ENCODE data around the gene XPNPEP2.

Gene XPNPEP2, protein sequence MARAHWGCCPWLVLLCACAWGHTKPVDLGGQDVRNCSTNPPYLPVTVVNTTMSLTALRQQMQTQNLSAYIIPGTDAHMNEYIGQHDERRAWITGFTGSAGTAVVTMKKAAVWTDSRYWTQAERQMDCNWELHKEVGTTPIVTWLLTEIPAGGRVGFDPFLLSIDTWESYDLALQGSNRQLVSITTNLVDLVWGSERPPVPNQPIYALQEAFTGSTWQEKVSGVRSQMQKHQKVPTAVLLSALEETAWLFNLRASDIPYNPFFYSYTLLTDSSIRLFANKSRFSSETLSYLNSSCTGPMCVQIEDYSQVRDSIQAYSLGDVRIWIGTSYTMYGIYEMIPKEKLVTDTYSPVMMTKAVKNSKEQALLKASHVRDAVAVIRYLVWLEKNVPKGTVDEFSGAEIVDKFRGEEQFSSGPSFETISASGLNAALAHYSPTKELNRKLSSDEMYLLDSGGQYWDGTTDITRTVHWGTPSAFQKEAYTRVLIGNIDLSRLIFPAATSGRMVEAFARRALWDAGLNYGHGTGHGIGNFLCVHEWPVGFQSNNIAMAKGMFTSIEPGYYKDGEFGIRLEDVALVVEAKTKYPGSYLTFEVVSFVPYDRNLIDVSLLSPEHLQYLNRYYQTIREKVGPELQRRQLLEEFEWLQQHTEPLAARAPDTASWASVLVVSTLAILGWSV

DNA sequence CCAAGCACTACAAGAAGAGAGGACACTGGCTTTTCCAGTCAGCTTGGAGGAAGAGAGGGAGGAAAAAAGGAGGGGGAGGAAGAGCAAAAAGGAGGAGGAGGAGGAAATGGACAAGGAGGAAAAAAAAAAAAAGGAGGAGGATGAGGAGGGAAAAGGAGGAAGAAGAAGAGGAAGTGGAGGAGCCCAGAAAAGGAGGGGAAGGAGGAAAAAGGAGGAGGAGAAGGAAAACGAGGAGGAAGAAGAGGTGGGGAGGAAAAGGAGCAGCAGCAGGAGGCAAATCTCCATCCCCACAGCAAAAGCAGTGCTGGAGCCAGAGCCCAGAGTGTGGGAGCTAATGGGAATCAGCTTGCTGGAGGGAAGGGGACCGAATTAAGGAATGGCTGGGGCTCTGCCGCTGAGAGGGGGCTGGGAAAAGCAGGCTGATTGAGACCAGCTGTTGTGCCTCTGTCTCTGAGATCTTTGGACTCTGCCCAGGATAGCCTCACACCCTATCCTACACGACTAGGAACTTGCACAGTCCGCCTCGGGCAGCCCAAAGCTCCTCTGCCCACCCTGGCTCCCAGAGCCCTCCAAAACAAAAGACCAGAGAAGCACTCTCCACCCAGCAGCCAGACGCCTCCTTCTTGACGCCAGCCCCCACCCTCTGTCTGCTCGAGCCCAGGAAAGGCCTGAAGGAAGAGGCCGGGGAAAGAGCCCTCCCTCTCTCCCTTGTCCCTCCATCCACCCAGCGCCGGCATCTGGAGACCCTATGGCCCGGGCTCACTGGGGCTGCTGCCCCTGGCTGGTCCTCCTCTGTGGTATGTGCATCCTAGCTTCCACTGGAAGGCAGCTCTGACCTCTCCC, at the start of gene XPNPEP2:
XPNPEP2 (plus strand) TSS at position 514 of the 843 bp plus-strand sequence; CDS start at position 749, 235 bp downstream.
- no peak for DNase-seq

DNA sequence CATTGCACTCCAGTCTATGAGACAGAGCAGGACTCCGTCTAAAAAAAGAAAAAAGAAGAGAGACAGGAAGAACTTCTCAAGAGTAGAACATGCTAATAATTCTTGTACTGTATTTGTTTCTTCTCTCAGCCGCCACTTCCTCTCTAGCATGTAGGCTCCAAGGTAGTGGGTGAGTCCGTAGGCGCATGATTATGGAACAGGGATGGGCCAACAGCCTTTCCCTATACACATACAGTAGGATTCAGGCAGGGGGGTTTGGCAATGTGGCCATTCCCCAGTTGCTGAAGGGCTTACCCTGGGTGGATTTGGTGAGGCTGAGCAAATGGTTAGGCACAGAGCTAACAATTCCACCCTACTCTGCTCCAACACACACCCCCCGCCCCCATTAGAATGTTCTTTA, 49.0 kb upstream of the XPNPEP2 start:
- DNase-seq = peak; percentile 21 to 65 (median 51)

DNA sequence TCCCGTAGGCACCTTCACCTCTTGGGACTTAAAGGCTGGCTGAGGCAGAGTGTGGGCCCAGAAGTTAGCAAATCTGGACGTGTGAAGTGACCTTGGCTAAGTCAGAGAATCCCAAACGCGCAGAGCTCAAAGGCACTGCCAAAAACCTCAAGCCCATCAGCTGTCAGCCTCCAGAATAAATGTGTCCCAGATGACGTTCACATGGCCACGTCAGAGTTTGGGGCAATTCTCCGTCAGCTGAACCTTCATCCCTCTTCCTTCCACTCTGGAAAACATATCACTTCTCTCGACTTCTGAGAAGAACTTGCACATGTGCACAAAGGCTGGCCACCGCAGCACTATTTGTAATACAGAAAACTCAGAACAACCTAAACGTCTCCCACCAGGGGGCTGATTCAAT, 48.3 kb upstream of the XPNPEP2 start:
- DNase-seq = no peak

DNA sequence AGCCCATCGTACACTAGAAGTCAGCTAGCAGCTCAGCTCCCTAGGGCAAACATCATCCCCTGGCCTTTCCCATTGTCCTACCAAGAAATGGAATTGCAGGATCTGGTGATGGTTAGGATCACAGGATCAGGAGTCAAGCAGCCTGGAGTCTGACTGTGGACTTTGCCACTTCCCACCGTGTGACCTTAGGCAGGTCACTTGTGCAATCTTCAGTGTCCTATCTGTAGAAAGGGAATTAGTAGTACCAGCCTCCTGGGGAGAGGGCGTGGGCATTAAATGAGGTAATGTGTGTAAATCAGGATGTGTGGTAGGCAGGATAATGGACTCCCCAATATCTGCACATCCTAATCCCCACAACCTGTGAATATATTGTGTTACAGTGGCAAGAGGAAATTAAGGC, 45.4 kb upstream of the XPNPEP2 start:
- peak; percentile 19 to 35 (median 24) for DNase-seq

DNA sequence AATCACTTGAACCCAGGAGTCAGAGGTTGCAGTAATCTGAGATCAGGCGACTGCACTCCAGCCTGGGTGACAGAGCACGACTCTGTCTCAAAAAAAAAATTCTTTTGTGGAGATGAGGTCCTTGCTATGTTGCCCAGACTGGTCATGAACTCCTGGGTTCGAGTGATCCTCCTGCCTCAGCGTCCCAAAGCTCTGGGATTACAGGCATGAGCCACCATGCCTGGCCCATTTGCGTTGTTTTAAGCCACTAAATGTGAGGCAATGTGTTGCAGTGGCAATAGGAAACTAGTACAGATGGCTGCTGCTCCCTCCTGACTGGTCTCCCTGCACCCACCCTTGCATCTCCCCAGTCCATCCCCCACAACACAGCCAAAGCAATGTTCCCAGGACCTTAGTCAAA, 44.0 kb upstream of the XPNPEP2 start:
- no peak for DNase-seq

DNA sequence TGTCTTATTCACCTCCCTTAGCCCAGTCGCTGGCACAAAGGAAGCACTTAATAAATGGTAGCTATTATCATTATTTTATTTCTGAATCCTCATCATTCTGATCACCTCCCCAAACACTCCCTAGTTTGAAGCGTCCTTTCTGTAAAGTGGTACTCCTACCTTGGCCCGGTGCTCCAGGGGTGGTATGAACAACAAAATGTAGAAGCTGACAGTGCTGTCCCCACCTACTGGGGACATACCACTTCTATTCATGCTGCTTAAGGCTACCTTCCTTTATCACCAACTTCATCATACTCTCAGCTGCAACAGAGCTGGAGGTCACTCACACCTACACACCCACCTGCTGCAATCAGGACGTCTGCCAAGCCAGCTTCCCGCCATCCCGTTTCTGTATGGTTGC, 43.2 kb upstream of the XPNPEP2 start:
- DNase-seq = no peak

DNA sequence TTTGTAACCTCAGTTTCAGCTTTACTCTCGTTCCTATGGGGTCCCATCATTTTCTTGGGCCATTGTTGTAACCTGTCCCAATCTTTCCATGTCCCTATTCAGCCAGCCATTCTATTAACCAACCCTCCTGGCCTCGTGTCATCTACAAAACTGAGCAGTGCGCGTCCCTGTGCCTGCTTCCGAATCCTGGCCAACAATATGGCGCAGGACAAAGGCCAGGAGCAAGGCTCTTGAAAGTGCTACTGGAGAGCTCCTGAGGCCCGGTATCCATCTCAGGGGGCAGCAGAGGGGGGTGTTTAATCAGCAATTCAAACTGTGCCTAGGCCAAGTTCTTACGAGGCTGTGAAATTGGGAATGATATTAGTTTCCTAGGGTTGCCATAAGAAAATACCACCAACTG, 42.8 kb upstream of the XPNPEP2 start:
- DNase-seq = no peak

DNA sequence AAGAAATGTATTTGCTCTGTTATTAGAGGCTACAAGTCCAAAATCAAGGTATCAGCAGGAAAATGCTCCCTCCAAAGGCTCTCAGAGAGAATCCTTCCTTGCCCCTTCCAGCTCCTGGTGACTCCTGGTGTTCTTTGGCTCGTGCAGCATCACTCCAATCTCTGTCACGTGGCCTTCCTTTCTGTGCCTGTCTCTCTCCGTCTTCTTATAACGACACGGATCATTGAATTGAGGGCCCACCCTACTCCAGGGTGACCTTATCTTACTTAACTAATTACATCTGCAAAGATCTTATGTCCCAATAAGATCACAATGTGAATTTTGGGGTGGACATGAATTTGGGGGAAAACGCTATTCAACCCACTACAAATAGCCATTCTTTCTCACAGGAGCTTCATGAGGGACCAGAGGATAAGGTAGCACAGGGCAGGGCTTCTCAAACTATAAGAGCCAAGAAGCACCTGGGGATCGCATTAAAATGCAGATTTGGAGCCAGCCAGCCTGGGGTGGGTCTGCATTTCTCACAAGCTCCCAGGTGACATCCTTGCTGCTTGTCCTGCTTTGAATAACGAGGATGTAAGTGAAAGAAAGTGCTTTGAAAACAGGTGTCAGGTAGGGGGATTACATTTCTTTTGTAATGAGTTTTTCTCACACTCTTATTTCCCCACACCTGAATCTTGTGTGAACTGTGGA, 42.2 kb upstream of the XPNPEP2 start:
- no peak for DNase-seq

DNA sequence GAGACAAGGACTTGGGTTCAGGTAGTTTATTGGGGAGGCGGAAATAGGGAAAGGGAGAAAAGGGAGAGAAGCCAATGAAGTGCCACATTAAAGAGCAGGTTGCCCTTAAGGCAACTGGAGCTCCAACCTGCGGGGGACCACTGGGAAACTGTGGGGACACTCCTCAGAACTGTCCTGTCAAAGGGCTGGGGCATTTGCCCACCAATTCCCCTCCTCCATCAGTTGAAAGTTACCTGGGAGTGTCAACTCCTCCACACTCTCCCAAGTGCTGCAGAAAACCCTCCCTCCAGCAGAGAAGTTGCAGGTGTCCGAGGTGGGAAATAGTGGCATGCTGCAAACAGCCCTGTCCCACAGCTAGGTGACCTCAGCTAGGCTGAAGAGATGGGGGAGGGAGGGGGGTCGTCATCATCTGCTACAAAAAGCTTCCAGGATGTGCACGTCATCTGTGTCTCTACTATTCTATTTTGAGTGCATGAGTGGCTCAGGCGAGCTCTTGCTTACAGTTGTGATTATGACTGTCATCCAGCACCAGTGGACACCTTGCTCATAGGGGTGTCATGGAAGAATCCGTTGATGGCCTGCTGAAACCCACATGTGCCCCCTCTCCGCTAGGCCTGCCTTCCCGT, 41.5 kb upstream of the XPNPEP2 start:
- no peak for DNase-seq

DNA sequence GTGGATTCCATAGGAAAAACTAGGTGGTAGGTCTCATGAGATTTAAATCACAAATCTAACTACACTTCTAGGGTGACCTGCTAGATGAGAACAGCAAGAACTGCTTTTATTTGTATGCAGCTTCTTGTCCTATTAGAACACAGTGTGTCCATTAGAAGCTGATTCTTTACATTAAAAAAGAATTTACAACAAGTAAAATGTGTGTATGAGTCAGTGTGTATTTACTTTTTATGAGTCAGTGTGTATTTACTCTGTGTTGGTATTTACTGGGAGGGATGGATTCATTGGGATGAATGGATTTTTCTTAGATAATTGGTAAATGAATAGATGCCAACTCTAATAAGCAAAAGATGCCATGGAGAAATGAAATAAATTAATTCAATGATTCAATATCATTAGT, 40.6 kb upstream of the XPNPEP2 start:
- no peak for DNase-seq

DNA sequence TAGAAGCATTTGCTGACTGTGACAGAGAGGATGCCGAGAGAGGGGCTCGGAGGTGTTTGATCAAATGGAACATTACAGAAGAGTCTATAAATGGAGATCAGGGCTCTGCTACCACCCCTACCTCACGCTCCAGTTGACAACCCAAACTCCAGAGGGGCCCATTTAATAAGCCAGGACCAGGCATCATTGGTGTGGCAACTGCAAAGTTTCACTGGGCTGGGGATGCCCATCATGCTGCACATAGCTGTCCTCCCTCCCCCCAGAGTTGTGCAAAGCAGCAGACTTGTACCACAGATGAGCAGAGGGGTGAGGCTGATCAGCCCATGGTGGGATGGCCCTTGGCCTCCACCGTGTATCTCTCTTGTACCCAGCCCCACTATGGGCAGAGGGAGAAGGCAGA, 38.2 kb upstream of the XPNPEP2 start:
- DNase-seq = no peak

DNA sequence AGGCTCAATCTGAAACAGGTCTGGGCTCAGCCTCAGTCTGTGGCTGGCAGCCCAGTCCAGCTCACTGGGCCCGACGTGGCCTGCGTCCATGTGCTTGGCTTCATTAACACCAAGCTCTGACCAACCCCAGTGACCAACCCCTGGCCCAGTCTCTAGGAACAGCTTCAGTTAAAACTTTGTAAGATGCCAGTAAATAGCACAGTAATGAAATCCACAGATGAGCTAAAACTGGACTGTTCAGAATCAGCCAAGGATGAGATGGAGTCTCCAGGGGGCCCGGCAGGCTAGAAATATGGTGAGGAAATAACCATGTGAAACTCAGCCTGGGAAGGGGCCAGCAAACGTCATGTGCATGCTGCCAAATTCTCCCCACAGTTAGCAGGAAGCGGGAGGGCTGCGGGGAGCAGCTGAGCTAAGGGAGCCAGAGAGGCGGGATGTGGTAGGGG, 37.1 kb upstream of the XPNPEP2 start:
- no peak for DNase-seq

DNA sequence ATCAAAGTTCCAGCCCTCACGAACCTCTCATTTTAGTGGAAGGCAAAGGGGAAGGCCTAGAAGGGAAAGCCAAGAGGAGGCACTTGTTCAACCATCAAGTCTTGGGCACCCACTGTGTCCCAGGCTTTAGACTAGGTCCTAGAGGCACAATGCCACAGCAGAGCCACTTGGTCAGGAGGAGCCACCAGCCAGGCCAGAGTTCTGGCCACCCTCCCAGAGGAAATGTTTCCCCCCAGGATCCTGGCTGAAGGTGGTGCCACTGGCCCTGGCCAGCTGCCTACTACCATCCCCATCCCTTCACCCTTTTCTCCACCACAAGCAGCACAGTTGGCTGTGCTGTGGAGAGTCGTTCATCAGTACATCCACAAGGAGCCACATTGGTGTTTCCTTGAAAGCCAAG, 34.3 kb upstream of the XPNPEP2 start:
- DNase-seq = no peak

DNA sequence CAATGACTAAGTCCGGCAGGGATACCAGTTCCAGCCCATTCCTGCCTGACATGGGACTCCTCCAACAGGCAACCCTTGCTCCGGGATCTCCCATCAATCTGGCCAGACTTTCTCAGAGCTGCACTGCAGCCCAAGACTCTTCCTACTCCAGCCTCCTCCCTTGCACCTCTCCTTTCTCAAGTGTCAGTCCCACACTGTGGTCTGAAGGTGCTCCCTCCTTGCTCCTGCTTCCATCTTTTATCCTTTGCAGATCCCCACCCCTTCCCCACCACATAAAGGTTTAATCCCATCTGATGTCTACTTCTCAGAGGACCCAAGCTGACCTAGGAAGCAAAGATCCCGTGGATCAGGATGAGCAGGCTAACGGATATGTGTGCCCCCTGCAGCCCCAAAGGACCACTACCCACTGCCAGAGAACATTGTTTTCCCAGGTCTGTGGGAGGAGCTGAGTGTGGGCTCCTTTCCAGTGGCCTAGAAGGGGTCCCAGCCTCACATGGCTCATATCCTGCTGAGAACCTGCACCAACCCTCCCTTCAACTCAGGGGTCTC, 33.3 kb upstream of the XPNPEP2 start:
- no peak for DNase-seq

DNA sequence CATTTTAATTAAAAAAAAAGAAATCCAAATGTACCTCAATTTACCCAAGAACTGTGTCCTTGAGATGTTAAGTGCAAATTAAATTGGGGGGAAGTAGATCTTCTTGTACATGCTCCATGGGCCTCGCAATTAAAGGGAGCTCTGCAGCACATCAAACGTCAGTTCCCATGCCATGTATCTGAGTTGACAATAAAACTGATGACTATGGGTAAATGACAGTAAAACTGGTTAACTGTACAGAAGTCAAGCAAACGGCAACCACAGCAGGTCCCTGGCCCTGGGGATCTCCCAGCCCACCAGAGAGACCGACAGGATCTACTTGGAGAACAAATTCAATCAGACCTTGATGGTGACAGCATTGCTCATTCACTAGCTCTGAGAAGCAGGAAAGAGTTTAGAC, 32.8 kb upstream of the XPNPEP2 start:
- DNase-seq = no peak

DNA sequence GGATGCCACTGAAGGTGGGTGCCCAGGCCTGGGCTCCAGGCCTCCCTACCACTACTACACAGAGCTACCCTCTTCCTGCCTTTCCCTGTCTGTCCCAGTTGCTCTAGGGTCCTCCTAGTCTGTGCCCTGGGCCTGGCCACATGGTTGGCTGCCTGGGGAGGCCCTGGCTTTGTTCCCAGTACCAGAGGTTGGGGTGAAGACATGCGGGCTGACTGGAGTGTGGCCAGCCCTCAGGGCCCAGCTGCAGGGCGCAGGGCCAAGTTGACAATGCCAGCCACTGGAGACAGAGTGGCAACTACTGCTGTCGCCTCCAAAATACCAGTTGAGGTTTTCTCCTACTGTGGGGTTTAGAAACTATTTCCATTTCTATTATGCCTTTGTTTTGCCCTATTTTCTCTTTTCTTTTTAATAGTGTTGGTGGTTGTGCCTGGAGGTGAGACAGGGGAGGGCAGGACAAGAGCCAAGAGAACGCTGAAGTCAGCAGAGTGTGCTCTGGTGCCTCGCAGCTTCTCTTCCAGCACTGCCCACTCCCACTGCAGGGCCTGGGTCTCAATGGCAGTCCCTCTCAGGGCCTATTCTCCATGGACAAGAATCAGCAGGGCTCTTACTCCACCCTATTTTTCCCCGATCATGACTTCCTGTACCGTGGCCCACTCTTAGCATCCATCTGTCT, 32.2 kb upstream of the XPNPEP2 start:
- no peak for DNase-seq

DNA sequence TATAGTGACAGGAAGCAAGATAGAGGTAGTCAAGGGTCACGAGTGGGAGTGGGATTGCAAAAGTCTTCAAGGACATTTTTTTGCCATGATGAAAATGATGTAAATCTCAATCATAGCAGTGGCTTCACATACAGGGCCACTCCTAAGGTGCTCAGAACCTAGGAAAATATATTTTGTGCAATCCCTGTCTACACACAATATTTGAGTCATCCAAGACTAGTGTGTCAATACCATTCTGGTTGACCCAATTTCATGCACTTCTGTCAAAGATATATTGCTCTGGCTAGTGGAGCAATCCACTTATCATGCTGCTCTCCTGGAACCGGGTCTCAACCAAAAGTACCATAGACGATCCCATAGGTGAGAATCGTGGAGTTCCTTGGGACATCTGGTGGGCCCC, 24.2 kb upstream of the XPNPEP2 start:
- DNase-seq = peak; percentile 12 to 22 (median 21)

DNA sequence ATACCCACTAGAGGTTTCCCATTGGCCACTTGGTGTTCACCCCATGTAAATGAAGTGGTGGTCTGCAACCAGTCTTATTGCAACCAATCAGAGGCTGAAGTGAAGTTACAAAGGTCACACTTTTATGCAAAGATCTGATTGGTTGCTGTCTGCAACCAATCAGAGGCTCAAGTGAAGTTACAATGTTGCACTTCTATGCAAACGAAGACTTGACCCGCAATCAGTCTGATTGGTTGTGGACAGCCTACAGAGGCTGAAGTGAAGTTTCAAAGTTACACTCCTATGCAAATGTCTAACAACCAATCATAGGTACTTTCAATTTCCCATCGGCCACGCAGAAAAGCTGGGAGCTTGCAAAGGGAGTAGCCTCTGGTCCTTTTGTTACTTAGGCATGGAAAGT, 22.3 kb upstream of the XPNPEP2 start:
- no peak for DNase-seq

DNA sequence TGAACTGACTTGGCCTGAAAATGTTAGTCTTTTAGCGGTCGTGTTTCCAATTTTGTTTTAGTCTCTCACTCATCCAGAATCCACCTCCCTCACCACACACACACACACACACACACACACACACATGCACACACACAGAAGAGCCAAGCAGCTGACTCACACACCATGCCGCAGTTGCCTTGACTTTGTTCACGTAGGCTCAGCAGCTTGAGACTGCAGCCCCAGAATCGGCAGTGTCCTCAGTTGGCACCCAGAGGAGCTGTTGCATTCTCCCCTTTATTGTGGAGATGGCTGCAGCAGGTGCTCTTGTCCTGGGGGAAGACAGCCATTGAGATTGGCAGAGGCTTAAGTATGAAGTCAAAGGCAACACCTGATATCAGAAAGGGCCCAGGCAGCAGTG, 20.9 kb upstream of the XPNPEP2 start:
- DNase-seq = no peak

DNA sequence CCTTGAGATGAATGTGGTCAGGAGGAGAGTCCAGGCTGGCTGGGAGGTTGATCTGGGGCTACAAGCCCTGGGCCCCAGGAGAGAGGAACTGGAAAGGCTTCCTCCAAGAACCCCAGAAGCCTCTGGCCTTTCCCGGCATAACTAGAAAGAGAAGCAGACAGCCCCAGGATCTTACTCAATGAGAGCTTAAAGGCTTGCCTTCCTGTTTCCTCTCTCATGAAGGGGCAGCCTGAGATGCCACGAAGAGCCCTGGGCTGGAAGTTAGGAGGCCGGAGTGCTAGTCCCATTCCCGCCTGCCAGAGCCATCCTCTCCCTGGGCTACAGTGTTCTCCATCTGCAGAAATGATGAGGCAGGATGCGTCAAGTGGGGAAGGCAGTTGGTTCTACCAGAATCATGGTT, 20.1 kb upstream of the XPNPEP2 start:
- DNase-seq = peak; percentile 35 to 50 (median 45)

DNA sequence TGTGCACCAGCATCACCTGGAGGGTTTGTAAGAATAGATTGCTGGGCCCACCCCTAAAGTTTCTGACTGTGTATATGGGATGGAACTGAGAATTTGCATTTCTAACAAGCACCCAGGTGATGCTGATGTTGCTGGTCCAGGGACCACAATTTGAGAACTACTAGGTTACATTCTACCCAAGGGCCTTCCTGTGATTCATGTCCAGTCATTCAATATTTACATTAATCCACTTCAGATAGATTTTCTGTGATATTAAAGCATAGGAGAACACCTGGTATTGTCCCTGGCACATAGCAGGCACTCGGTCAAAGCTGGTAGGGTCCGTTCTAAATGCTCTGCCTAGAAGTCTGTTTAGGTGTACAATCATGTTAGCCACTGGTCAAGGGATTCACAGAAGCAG, 19.5 kb upstream of the XPNPEP2 start:
- DNase-seq = no peak
